Epithelial cell of proximal tubule (primary cell): ENCODE data around the gene FASTKD1. TPM values are rescaled to one million over a fixed set of nuclear protein-coding genes. Genes with fewer than 3 reads are reported as not detected.
A peak's percentile ranks its signal among the peaks of the same experiment; 100 is the strongest.
"Not testable (repeated sequence)": the region's sequence is repeated elsewhere in the genome, so short reads cannot be mapped to it uniquely, and the experiment has no call there.

Source experiments
- DNase-seq: peaks from one replicate; pipeline ENCODE4 v3.0.0-alpha.2; 2011; ENCODE audit warnings: low read depth
- H3K4me3 ChIP-seq: 2 replicates; pipeline ENCODE4 v1.5.1; 2011; ENCODE audit warnings: low read depth, mild to moderate bottlenecking, low read length
- CTCF ChIP-seq: conservative IDR thresholded peaks from 2 replicates; pipeline ENCODE4 v1.5.1; 2012; ENCODE audit warnings: low read depth, mild to moderate bottlenecking, low read length
- total RNA-seq: library from RNA; depleted of rRNA; stranded (reverse); fragments of >200 nt; gene quantifications from 2 replicates; pipeline ENCODE4 v1.2.3, GENCODE V29; 2015

The FASTKD1 gene
- total RNA-seq, 1 donor from 2014 or later, result 15.3 TPM

- TF ChIP-seq CTCF, result no peak
- DNase-seq, result no peak
- no peak overlapping the region for H3K4me3 ChIP-seq
These were observed 5.4 kb upstream of the FASTKD1 start for GRCh38 chr2:169579044-169579443.

DNA sequence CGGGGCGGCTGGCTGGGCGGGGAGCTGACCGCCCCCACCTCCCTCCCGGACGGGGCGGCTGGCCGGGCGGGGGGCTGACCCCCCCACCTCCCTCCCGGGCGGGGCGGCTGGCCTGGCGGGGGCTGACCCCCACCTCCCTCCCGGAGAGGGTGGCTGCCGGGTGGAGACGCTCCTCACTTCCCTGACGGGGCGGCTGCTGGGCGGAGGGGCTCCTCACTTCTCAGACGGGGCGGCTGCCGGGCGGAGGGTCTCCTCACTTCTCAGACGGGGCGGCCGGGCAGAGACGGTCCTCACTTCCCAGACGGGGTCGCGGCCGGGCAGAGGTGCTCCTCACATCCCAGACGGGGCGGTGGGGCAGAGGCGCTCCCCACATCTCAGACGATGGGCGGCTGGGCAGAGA, 1.6 kb upstream of the FASTKD1 start:
- DNase-seq, H3K4me3 ChIP-seq: not testable (repeated sequence)

DNA sequence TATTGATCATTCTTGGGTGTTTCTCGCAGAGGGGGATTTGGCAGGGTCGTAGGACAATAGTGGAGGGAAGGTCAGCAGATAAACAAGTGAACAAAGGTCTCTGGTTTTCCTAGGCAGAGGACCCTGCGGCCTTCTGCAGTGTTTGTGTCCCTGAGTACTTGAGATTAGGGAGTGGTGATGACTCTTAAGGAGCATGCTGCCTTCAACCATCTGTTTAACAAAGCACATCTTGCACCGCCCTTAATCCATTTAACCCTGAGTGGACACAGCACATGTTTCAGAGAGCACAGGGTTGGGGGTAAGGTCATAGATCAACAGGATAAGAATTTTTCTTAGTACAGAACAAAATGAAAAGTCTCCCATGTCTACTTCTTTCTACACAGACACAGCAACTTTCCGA, 874 bp upstream of the FASTKD1 start:
- DNase-seq, H3K4me3 ChIP-seq: not testable (repeated sequence)

DNA sequence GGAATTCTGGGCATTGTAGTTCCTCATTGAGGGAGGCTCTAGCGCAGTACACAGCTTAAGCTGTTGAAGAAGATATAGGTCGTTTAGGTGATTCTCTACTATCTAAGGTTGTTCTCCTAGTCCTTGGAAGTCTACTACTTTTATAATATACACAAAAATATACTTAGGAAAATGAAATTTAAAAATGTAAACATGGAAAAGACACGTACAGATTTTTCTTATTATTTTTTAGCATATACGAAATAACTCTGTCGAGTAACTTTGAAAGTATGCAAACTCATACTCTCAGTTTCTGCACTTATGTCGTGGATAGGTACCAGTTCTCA, 272 bp upstream of the FASTKD1 start:
- H3K4me3 ChIP-seq, result peak overlapping the region; percentile 82
- no peak for TF ChIP-seq CTCF
- DNase-seq, result no peak

DNA sequence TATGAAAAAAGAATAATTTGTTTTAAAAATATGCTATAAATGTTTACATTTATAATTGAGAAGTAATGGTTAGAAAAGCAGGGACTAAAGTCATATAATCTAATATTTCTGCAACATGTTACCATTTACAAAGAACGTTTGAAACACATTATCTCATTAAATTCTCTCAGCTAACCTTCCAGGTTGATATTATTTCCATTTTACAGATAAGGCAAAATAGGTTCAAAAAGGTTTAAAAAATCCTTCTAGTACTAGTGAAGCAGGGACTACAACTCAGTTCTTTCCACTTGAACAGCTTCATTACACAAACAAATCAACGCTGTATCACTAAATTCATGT, 875 bp downstream of the FASTKD1 start:
- H3K4me3 ChIP-seq, result peak overlapping the region; percentile 82
- TF ChIP-seq CTCF, result no peak
- DNase-seq, result no peak

DNA sequence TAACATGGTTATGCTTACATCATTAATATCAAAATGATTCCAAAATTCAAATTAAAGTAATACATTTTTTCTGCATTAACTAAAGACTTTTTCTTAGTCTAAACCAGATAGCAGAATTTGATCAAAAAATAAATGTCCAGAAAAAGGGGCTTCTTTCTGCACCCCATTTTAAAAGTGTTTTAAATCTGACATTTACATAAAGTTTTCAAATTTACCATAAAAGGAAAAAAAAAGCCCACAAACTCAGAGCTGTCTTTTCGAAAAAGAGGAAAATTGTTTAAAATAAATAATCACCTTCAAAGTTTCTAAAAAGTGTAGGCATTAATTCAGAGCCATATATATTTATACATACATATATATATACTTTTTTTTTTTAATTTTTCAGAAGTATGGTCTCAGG, 1.5 kb downstream of the FASTKD1 start:
- no peak for DNase-seq
- TF ChIP-seq CTCF, result no peak
- H3K4me3 ChIP-seq, result peak overlapping the region; percentile 82

- DNase-seq, result no peak
- no peak overlapping the region for H3K4me3 ChIP-seq
- no peak for TF ChIP-seq CTCF
These were observed 2.1 kb downstream of the FASTKD1 start for GRCh38 chr2:169571571-169571970.

DNA sequence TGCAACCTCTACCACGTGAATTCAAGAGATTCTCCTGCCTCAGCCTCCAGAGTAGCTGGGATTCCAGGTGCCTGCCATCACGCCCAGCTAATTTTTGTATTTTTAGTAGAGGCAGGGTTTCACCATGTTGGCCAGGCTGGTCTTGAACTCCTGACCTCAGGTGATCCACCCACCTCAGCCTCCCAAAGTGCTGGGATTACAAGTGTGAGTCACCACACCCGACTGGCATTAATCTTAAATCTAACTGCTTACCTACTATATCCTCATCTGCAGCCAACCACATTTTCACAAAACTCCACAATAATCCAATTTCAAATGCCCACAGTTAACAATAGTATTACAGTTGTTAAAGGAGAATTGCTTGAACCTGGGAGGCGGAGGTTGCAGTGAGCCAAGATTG, 2.9 kb downstream of the FASTKD1 start:
- not testable (repeated sequence) for H3K4me3 ChIP-seq, DNase-seq

GRCh38 chr2:169569948-169570347, 3.7 kb downstream of the FASTKD1 start:
- no peak for TF ChIP-seq CTCF
- H3K4me3 ChIP-seq, result no peak overlapping the region
- DNase-seq, result no peak
